Measurements from ENCODE around the gene SH3GL2.

DNA sequence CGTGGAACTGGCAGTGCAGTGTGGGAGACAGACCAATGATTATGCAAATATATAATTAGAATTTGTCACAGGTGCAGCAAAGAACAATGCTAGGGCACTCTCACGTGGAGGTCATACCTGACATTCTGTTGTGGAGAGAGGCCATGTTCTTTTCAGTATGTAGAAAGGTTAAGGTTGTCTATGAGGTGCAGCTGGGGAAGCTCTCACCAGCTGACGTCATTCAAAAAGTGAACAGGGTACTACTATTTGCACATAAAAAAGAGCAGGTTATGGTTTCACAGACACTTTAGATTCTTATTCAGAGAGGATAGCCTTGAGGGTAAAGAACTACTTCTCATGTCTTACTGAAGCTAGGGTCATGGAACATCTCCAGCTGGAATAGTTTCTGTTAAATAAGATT lies 19.1 kb downstream of the SH3GL2 start:
- TF ChIP-seq, protein P1, sequence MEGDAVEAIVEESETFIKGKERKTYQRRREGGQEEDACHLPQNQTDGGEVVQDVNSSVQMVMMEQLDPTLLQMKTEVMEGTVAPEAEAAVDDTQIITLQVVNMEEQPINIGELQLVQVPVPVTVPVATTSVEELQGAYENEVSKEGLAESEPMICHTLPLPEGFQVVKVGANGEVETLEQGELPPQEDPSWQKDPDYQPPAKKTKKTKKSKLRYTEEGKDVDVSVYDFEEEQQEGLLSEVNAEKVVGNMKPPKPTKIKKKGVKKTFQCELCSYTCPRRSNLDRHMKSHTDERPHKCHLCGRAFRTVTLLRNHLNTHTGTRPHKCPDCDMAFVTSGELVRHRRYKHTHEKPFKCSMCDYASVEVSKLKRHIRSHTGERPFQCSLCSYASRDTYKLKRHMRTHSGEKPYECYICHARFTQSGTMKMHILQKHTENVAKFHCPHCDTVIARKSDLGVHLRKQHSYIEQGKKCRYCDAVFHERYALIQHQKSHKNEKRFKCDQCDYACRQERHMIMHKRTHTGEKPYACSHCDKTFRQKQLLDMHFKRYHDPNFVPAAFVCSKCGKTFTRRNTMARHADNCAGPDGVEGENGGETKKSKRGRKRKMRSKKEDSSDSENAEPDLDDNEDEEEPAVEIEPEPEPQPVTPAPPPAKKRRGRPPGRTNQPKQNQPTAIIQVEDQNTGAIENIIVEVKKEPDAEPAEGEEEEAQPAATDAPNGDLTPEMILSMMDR (IDR thresholded peaks at IDR 0.05), result no peak
- TF ChIP-seq POLR2A (IDR thresholded peaks at IDR 0.05), result no peak
- TF ChIP-seq EP300 (IDR thresholded peaks at IDR 0.05; ENCODE audit: low read depth), result no peak

Measured in transverse colon (tissue), 3 donors.